Fibroblast of skin of left quadriceps (primary cell): ENCODE data around the gene PALLD.
A peak's percentile ranks its signal among the peaks of the same experiment; 100 is the strongest.

ENCODE experiments used
- DNase-seq, 2 experiments: peaks; one replicate each; pipeline ENCODE4 v3.0.0-alpha.2; 2013; ENCODE audit warnings: low read depth in 2 of 2

PALLD gene

DNA sequence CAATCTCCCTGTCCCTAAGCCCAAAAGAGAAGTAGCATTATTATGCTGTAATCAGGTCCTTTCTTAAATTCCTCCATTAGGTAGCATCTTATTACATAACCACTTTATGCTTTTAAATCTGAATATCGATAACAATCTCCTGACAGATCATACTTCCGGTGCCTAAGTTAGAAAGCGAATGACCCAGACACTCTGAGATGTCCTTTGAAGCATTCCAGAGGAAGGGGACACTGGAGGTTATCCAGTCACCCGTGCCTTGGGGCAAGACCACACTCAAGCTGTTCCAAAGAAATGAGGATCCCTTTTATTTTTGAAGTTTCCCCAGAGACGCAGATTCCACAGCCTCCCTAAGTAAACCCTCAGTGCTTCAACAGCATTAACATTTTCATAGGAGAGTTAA, 125.7 kb downstream of the PALLD start:
- DNase-seq: no peak

DNA sequence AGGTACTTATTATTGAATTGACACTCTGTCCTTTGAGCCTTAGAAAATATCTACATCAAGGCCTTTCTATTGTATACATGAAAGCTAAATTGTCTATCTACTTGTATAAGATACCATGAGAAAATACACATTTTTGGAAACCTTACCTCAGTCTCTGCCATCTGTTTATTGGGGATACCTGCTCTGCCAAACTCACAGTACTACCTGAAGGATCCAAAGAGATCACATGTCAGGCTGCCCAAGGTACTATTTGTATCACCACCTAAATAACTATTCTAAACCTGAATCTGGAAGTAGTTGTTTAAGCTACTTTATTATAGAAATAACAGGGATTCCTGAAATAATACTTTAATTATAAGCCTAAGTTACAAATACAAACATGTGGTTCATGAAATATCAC, 126.2 kb downstream of the PALLD start:
- no peak for DNase-seq

- no peak for DNase-seq
Measured at GRCh38 chr4:168623484-168623883, 126.6 kb downstream of the PALLD start.

- no peak for DNase-seq
Measured at GRCh38 chr4:168628251-168628650, 131.4 kb downstream of the PALLD start.

GRCh38 chr4:168629566-168629965, 132.7 kb downstream of the PALLD start:
- DNase-seq: no peak

GRCh38 chr4:168630445-168631187, 133.8 kb downstream of the PALLD start:
- DNase-seq: peak in 1 of 2 experiments; percentile 47

DNA sequence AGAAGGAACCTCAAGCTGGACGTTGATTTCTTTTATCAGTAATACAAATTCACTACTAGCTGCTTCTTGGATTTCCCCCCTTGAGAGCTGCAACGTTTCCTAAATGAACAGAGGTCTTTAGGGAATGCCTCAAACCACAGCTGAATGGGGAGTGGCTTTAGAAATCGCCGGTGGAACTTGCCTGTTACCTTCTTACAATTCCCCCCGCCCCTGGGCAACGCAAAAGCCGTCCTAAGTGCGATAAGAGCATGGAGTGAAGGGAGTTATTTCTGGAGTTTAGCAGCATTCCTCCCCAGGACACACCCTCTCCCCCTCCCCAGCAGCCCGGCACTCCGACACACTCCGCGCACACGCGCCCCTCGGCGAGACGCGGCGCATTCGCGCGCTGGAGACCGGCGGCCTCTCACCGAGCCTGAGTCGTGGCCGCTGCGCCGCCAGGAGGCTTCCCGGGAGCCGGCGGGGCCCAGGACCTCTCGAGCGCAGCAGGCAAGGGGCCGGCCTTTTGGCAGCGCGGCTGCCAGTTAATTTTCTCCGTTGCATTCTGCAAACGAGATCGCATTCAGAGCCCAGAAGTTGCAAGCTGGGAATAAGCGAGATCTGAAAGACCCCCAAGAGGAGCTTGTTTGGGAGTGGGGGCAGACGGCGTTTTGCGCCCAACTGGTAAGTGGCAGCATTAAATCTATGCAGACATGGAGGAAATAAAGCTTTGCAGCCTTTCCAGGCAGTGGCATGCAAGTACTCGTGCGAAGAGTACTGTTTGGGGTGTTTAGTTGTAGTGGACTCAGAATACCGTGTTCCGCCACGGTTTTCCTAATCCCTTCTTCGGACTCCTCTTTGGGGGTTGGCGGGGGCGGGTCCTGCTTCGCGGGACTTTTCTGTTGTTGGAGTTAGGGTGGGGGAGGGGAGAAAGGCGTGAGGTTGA, 134.7 kb downstream of the PALLD start:
- DNase-seq: no peak

DNA sequence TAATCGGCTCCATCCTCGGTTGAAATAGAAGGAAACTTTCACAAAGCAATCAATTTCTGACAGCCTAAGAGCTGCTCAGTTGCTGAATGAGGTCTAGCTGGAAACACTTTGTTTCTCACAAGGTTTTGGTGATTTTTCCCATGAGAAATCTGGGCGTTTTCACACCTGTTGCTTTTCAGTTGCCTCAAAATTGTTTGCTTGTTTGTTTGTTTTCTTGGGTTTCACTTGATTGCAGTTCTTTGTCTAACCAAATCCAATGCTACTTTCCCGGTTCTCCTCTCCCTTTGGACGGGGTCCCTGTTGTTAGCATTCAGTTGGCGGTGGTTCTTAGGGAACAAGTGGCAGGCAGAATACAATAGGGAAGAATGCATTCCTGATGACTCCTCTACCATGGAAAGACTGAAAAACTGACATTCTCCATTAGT, 135.5 kb downstream of the PALLD start:
- DNase-seq: no peak

- no peak for DNase-seq
Measured at GRCh38 chr4:168633064-168633463, 136.2 kb downstream of the PALLD start.

DNA sequence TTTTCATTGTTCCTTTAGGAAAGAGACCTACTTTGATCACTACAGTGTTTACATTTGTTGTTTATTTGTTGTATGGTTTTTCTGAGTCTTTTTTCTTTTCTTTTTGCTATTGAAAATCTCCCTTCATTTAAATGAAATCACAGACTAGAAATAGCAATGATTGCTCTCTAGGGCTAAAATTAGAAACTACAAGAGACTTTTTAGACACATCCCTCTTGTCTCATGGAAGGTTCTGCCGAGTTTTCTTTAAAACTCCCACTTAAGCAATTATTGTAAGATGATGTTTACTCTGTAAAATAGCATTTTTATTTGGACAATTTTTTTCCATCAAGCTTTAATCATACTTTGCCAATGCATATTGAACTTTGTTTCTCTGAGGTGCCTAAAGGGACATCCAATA, 136.6 kb downstream of the PALLD start:
- DNase-seq: no peak

DNA sequence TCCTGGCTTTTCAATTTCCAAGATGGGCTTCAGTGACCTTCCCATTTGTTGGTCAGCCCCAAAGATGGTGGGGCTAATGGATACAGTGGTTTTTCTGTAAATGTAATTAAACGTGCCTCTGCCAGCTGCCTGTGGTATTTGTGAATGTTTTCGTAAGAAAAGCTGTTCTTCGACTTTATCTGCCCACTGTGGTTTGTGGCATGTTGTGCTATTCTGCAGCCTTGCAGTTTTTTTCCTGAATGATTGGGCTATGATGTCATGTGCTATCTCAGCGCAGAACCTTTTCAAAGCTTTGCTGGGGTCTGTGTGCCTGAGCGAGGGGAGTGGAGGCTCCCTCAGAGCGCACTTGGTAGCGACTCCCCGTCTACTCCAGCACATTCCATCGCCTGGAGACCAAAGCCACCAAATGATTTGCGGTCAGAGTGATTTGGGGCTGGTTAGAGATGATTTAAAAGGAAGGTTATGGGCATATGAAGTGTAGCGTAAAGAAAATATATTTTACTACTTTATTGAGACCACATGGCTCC, 137.5 kb downstream of the PALLD start:
- DNase-seq: peak; percentile 100

- no peak for DNase-seq
Measured at GRCh38 chr4:168636040-168636439, 139.2 kb downstream of the PALLD start.

- DNase-seq: peak in 1 of 2 experiments; percentile 66
Measured at GRCh38 chr4:168636506-168637196, 139.8 kb downstream of the PALLD start.

DNA sequence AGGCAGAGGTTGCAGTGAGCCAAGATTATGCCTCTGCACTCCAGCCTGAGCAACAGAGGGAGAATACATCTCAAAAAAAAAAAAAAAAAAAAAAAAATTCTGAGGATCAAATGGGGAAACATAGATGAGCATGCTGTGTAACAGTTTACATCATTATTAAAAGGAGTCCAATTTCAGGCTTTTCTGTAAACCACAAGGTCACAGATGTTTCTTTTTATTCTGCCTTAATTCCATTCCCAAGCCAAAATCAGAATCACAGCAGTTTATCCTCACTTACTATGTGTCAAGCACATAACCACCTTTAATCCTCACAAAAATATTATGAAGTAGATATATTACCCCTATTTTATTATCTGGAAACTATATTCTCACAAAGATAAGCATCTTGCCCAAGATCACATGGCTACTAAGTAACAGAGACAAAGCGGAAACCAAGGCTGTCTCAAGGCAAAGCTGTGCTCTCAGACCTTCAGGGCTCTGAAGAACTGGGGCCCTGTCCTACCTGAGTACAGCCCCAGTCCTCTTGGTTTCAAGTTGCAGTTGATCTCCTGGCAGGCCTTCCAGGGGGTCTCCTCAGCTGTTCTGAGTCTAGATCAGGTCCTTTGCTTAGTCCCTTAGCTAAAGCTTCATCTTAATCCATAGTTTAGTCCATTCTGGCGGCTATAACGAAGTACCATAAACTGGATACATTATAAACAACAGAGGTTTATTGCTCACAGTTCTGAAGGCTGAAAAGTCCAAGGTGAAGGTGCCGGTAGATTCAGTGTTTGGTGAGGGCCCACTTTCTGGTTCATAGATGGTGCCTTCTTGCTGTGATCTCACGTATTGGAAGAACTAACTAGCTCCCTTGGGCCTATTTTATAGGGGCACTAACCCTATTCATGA, 141.3 kb downstream of the PALLD start:
- peak; percentile 83 to 86 for DNase-seq

GRCh38 chr4:168639914-168640313, 143.1 kb downstream of the PALLD start:
- DNase-seq: no peak

DNA sequence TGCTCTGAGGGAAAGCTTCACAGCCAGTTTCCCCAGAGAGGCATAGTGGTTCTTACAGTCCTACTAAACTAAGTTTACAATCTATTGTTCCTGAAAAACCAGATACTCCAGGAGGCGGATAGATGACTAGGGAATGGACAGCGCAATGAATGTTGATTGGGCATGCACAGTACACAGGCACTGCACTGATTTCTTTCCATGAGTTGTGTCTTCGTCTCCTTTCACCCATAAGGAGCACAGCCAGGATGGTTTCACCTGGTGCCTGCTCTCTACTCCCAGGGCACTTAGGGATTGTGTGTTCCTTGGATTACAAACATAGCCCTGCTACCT, 144.9 kb downstream of the PALLD start:
- no peak for DNase-seq

- DNase-seq: no peak
Measured at GRCh38 chr4:168642591-168642990, 145.7 kb downstream of the PALLD start.

DNA sequence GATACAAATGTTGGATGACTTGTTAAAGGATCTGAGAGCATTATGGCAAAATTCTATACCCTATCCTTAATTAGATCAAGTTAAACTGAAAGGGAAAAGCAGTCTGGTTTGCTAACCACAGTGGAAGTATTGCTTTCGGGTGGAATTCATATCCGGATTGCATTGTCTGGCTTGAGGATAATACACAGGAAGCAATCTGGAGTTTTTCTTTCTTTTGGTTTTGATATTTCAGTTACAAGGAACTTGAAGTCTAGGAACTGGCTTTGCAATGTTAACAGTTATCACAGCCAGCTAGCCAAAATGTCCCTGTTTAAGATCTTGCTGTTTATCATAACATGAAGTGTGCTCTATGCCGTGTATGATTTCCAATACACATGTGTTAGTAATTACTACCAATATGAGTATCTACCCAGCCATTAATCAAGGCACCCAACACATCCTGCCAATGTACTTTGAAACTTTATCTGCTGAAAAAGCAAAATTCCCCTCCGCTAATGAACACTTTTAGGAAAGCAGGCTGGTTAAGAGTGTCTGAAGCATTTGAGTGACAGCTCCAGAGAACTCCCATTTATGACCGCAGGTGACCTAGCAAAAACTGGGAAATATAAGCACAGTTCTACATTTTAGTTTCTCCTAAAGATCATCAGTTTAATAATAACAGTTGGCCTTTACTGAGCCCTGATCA, 146.4 kb downstream of the PALLD start:
- DNase-seq: no peak

DNA sequence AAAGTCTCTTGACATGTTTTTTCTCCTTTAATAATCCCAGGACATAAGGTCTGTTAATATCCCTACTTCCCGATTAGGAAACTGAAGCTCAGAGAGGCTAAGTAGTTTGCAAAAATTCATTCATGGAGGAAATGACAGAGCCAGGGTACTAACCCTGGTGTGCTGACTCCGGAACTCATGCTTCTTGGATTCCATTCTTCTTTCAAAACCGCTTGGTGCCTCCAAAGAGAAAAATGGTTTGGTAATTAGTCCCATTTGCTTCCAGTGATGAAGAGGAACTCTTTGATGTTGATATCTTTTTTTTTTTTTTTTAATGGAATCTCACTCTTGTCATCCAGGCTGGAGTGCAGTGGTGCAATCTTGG, 146.9 kb downstream of the PALLD start:
- DNase-seq: no peak

DNA sequence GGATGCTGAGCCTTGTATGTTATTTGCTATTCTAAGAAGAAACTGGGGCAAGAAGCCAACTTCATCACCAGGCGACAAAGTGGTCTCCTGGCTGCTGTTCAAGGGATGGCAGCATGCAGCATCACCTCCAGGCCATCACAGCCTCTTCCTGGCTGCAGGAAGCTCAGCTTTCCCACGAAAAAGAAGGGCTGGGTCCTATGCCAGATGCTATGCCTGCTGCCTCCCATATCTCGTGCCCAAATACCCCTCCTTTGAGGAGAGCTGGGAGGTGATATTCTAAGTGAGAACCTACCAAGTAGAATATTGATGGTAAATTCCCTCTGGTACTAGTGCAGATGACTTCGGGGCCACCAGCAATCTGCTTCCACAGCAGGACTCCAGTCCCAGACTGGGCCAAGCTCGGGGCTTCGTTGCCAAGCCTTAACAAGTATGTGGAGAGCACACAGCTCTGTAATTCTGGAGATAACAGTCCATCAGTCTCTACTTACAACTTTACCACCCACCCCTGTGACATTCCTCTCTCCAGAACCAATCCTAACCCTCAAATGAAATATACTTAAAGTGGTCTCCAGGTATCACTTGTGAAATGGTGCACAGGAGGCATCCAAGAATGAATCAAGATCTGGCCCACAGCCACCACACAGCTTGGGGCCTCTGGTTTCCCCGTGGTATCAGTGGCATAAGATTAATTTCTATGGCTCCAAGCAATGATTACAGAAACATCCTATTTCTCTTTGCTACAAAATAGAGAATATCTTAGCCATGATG, 149.3 kb downstream of the PALLD start:
- no peak for DNase-seq
